Activated naive CD8-positive, alpha-beta T cell treated with anti-CD3 and anti-CD28 coated beads, Interleukin-2, amount 50 U/mL, for 24 hours (primary cell): ENCODE measurements around the gene NAA35.
A peak's percentile ranks its signal among the peaks of the same experiment; 100 is the strongest.
"Not testable (repeated sequence)": the region's sequence is repeated elsewhere in the genome, so short reads cannot be mapped to it uniquely, and the experiment has no call there.

Source experiments
- ATAC-seq: fragments of 150-1000 bp; cut with Tn5 transposase; one replicate; pipeline ENCODE4 v1.10.0; 2021
- DNase-seq: peaks from one replicate; pipeline ENCODE4 v3.0.0; 2021
- H3K27ac Mint-ChIP-seq: one replicate; pipeline ENCODE4 v1.8.0; 2021; ENCODE audit warnings: mild to moderate bottlenecking, mixed read lengths
- H3K27me3 Mint-ChIP-seq: one replicate; pipeline ENCODE4 v1.8.0; 2021; ENCODE audit warnings: mixed read lengths
- H3K36me3 Mint-ChIP-seq: one replicate; pipeline ENCODE4 v1.8.0; 2021; ENCODE audit warnings: low read depth, mixed read lengths
- H3K4me1 Mint-ChIP-seq: one replicate; pipeline ENCODE4 v1.8.0; 2021; ENCODE audit warnings: mixed read lengths
- H3K4me3 Mint-ChIP-seq: one replicate; pipeline ENCODE4 v1.8.0; 2021; ENCODE audit warnings: mild to moderate bottlenecking, moderate library complexity, mixed read lengths
- H3K9me3 Mint-ChIP-seq: one replicate; pipeline ENCODE4 v1.8.0; 2021; ENCODE audit warnings: mixed read lengths

NAA35 gene

GRCh38 chr9:85973238-85973637 lies 32.3 kb downstream of the NAA35 start:
- H3K4me1 Mint-ChIP-seq: peaks cover 5% of the 10 kb centered on the region
- DNase-seq (no peak), ATAC-seq (no peak)
- H3K27me3 Mint-ChIP-seq: no peaks in the 10 kb centered on the region
- H3K9me3 Mint-ChIP-seq: no peaks in the 10 kb centered on the region
- peaks cover 58% of the 10 kb centered on the region for H3K36me3 Mint-ChIP-seq
- no peak overlapping the region for H3K27ac Mint-ChIP-seq
- no peak overlapping the region for H3K4me3 Mint-ChIP-seq

GRCh38 chr9:85974055-85974547 lies 33.2 kb downstream of the NAA35 start:
- peaks cover 61% of the 10 kb centered on the region for H3K36me3 Mint-ChIP-seq
- ATAC-seq, H3K9me3 Mint-ChIP-seq, DNase-seq, H3K27me3 Mint-ChIP-seq, H3K4me1 Mint-ChIP-seq, H3K4me3 Mint-ChIP-seq, H3K27ac Mint-ChIP-seq: not testable (repeated sequence)

- no peak overlapping the region for H3K4me3 Mint-ChIP-seq
- H3K27me3 Mint-ChIP-seq: no peaks in the 10 kb centered on the region
- no peaks in the 10 kb centered on the region for H3K9me3 Mint-ChIP-seq
- ATAC-seq: no peak
- H3K27ac Mint-ChIP-seq: no peak overlapping the region
- no peaks in the 10 kb centered on the region for H3K4me1 Mint-ChIP-seq
- H3K36me3 Mint-ChIP-seq: peaks cover 64% of the 10 kb centered on the region
- no peak for DNase-seq
These were observed 37.5 kb downstream of the NAA35 start for GRCh38 chr9:85978496-85978895.

GRCh38 chr9:85981369-85981768 lies 40.4 kb downstream of the NAA35 start:
- no peak for DNase-seq
- Mint-ChIP-seq H3K9me3 (no peaks in the 10 kb centered on the region), H3K4me3 (no peak overlapping the region), H3K27me3 (no peaks in the 10 kb centered on the region), H3K36me3 (peaks cover 78% of the 10 kb centered on the region), H3K4me1 (no peaks in the 10 kb centered on the region), H3K27ac (no peak overlapping the region)
- no peak for ATAC-seq

- no peaks in the 10 kb centered on the region for H3K4me1 Mint-ChIP-seq
- no peaks in the 10 kb centered on the region for H3K27me3 Mint-ChIP-seq
- peaks cover 74% of the 10 kb centered on the region for H3K36me3 Mint-ChIP-seq
- no peak overlapping the region for H3K27ac Mint-ChIP-seq
- DNase-seq: no peak
- H3K4me3 Mint-ChIP-seq: no peak overlapping the region
- ATAC-seq: no peak
- H3K9me3 Mint-ChIP-seq: no peaks in the 10 kb centered on the region
These were observed 43.5 kb downstream of the NAA35 start for GRCh38 chr9:85984457-85984856.

GRCh38 chr9:85987236-85987635 lies 46.3 kb downstream of the NAA35 start:
- H3K4me3 Mint-ChIP-seq: no peak overlapping the region
- ATAC-seq (no peak), DNase-seq (no peak)
- no peak overlapping the region for H3K27ac Mint-ChIP-seq
- no peaks in the 10 kb centered on the region for H3K27me3 Mint-ChIP-seq
- no peaks in the 10 kb centered on the region for H3K9me3 Mint-ChIP-seq
- H3K36me3 Mint-ChIP-seq: peaks cover 58% of the 10 kb centered on the region
- no peaks in the 10 kb centered on the region for H3K4me1 Mint-ChIP-seq

GRCh38 chr9:85994191-85994590 lies 53.2 kb downstream of the NAA35 start:
- peaks cover 44% of the 10 kb centered on the region for H3K36me3 Mint-ChIP-seq
- no peak overlapping the region for H3K27ac Mint-ChIP-seq
- H3K4me3 Mint-ChIP-seq: no peak overlapping the region
- no peak for DNase-seq
- no peaks in the 10 kb centered on the region for H3K27me3 Mint-ChIP-seq
- no peaks in the 10 kb centered on the region for H3K9me3 Mint-ChIP-seq
- ATAC-seq: no peak
- no peaks in the 10 kb centered on the region for H3K4me1 Mint-ChIP-seq

- Mint-ChIP-seq H3K36me3 (peaks cover 40% of the 10 kb centered on the region), H3K27ac (no peak overlapping the region), H3K27me3 (no peaks in the 10 kb centered on the region), H3K4me1 (no peaks in the 10 kb centered on the region), H3K9me3 (no peaks in the 10 kb centered on the region), H3K4me3 (no peak overlapping the region)
- DNase-seq (no peak), ATAC-seq (no peak)
These were observed 54.2 kb downstream of the NAA35 start for GRCh38 chr9:85995097-85995496.

- DNase-seq (no peak), ATAC-seq (no peak)
- Mint-ChIP-seq H3K36me3 (peaks cover 44% of the 10 kb centered on the region), H3K27me3 (no peaks in the 10 kb centered on the region), H3K9me3 (no peaks in the 10 kb centered on the region), H3K27ac (no peak overlapping the region), H3K4me3 (no peak overlapping the region), H3K4me1 (no peaks in the 10 kb centered on the region)
These were observed 54.7 kb downstream of the NAA35 start for GRCh38 chr9:85995599-85995998.

GRCh38 chr9:86005253-86005775 lies 64.4 kb downstream of the NAA35 start:
- Mint-ChIP-seq H3K27me3 (no peaks in the 10 kb centered on the region), H3K4me1 (no peaks in the 10 kb centered on the region), H3K4me3 (no peak overlapping the region), H3K27ac (no peak overlapping the region), H3K36me3 (peaks cover 68% of the 10 kb centered on the region), H3K9me3 (peaks cover 5% of the 10 kb centered on the region)
- DNase-seq: no peak
- no peak for ATAC-seq

GRCh38 chr9:86009133-86009532 lies 68.2 kb downstream of the NAA35 start:
- ATAC-seq (no peak), DNase-seq (no peak)
- Mint-ChIP-seq H3K4me3 (no peak overlapping the region), H3K4me1 (no peaks in the 10 kb centered on the region), H3K9me3 (peaks cover 5% of the 10 kb centered on the region), H3K27me3 (no peaks in the 10 kb centered on the region), H3K36me3 (peaks cover 49% of the 10 kb centered on the region), H3K27ac (no peak overlapping the region)

GRCh38 chr9:86020731-86021130 lies 79.8 kb downstream of the NAA35 start:
- peaks cover 17% of the 10 kb centered on the region for H3K4me1 Mint-ChIP-seq
- no peaks in the 10 kb centered on the region for H3K9me3 Mint-ChIP-seq
- no peak for ATAC-seq
- no peak for DNase-seq
- no peak overlapping the region for H3K27ac Mint-ChIP-seq
- H3K36me3 Mint-ChIP-seq: peaks cover 60% of the 10 kb centered on the region
- no peaks in the 10 kb centered on the region for H3K27me3 Mint-ChIP-seq
- no peak overlapping the region for H3K4me3 Mint-ChIP-seq

- no peak overlapping the region for H3K4me3 Mint-ChIP-seq
- H3K9me3 Mint-ChIP-seq: no peaks in the 10 kb centered on the region
- no peaks in the 10 kb centered on the region for H3K27me3 Mint-ChIP-seq
- DNase-seq (no peak), ATAC-seq (no peak)
- peaks cover 17% of the 10 kb centered on the region for H3K4me1 Mint-ChIP-seq
- H3K27ac Mint-ChIP-seq: peak overlapping the region; percentile 5
- peaks cover 63% of the 10 kb centered on the region for H3K36me3 Mint-ChIP-seq
These were observed 80.2 kb downstream of the NAA35 start for GRCh38 chr9:86021166-86021565.

- Mint-ChIP-seq H3K4me1 (peaks cover 17% of the 10 kb centered on the region), H3K9me3 (no peaks in the 10 kb centered on the region), H3K27ac (peak overlapping the region; percentile 49), H3K36me3 (peaks cover 63% of the 10 kb centered on the region), H3K4me3 (no peak overlapping the region), H3K27me3 (no peaks in the 10 kb centered on the region)
- ATAC-seq (peak; percentile 52), DNase-seq (peak; percentile 7)
These were observed 81.8 kb downstream of the NAA35 start for GRCh38 chr9:86022687-86023266.

- H3K4me1 Mint-ChIP-seq: peaks cover under 1% of the 10 kb centered on the region
- no peaks in the 10 kb centered on the region for H3K27me3 Mint-ChIP-seq
- H3K27ac Mint-ChIP-seq: no peak overlapping the region
- DNase-seq: no peak
- no peak for ATAC-seq
- H3K4me3 Mint-ChIP-seq: no peak overlapping the region
- H3K9me3 Mint-ChIP-seq: no peaks in the 10 kb centered on the region
- H3K36me3 Mint-ChIP-seq: peaks cover 38% of the 10 kb centered on the region
These were observed 86.8 kb downstream of the NAA35 start for GRCh38 chr9:86027767-86028166.
